ENCODE results near the gene GADD45B.
A peak's percentile ranks its signal among the peaks of the same experiment; 100 is the strongest.
"Not testable (repeated sequence)": the region's sequence is repeated elsewhere in the genome, so short reads cannot be mapped to it uniquely, and the experiment has no call there.

GADD45B gene

GRCh38 chr19:2468596-2468995 is 7.3 kb upstream of the GADD45B start:
- no peak for DNase-seq (ENCODE audit: low read depth in 1 of 2, low spot score in 1 of 2)

GRCh38 chr19:2469102-2469914 is 6.6 kb upstream of the GADD45B start:
- peak in 1 of 2 donors; percentile 33 for DNase-seq (ENCODE audit: low read depth in 1 of 2, low spot score in 1 of 2)

- not testable (repeated sequence) for DNase-seq (ENCODE audit: low read depth in 1 of 2, low spot score in 1 of 2)
Observed at GRCh38 chr19:2469915-2470200, 6.1 kb upstream of the GADD45B start.

GRCh38 chr19:2474232-2475017 is 1.5 kb upstream of the GADD45B start:
- peak; percentile 80 to 87 for DNase-seq (ENCODE audit: low read depth in 1 of 2, low spot score in 1 of 2)

- peak; percentile 58 to 59 for DNase-seq (ENCODE audit: low read depth in 1 of 2, low spot score in 1 of 2)
Observed at GRCh38 chr19:2475018-2475701, 767 bp upstream of the GADD45B start.

- peak; percentile 50 to 62 for DNase-seq (ENCODE audit: low read depth in 1 of 2, low spot score in 1 of 2)
Observed at GRCh38 chr19:2476451-2477140, 669 bp downstream of the GADD45B start.

GRCh38 chr19:2477141-2477710 is 1.3 kb downstream of the GADD45B start:
- DNase-seq (ENCODE audit: low read depth in 1 of 2, low spot score in 1 of 2) = no peak

- DNase-seq (ENCODE audit: low read depth in 1 of 2, low spot score in 1 of 2) = no peak
Observed at GRCh38 chr19:2477732-2478191, 1.8 kb downstream of the GADD45B start.

- no peak for DNase-seq (ENCODE audit: low read depth in 1 of 2, low spot score in 1 of 2)
Observed at GRCh38 chr19:2478278-2478755, 2.4 kb downstream of the GADD45B start.

GRCh38 chr19:2478756-2479555 is 3.0 kb downstream of the GADD45B start:
- peak; percentile 22 to 44 for DNase-seq (ENCODE audit: low read depth in 1 of 2, low spot score in 1 of 2)

GRCh38 chr19:2479556-2480194 is 3.7 kb downstream of the GADD45B start:
- no peak for DNase-seq (ENCODE audit: low read depth in 1 of 2, low spot score in 1 of 2)

GRCh38 chr19:2481466-2481865 is 5.5 kb downstream of the GADD45B start:
- DNase-seq (ENCODE audit: low read depth in 1 of 2, low spot score in 1 of 2) = no peak

- no peak for DNase-seq (ENCODE audit: low read depth in 1 of 2, low spot score in 1 of 2)
Observed at GRCh38 chr19:2482354-2483038, 6.6 kb downstream of the GADD45B start.

GRCh38 chr19:2483084-2483483 is 7.2 kb downstream of the GADD45B start:
- DNase-seq (ENCODE audit: low read depth in 1 of 2, low spot score in 1 of 2) = no peak

- DNase-seq (ENCODE audit: low read depth in 1 of 2, low spot score in 1 of 2) = no peak
Observed at GRCh38 chr19:2483484-2484151, 7.7 kb downstream of the GADD45B start.

GRCh38 chr19:2484178-2484937 is 8.4 kb downstream of the GADD45B start:
- no peak for DNase-seq (ENCODE audit: low read depth in 1 of 2, low spot score in 1 of 2)

GRCh38 chr19:2485428-2485827 is 9.5 kb downstream of the GADD45B start:
- DNase-seq (ENCODE audit: low read depth in 1 of 2, low spot score in 1 of 2) = no peak

- no peak for DNase-seq (ENCODE audit: low read depth in 1 of 2, low spot score in 1 of 2)
Observed at GRCh38 chr19:2487090-2487489, 11.2 kb downstream of the GADD45B start.
